Measurements from ENCODE around the gene TXNIP.
A peak's percentile ranks its signal among the peaks of the same experiment; 100 is the strongest.
"Not testable (repeated sequence)": the region's sequence is repeated elsewhere in the genome, so short reads cannot be mapped to it uniquely, and the experiment has no call there.

The TXNIP gene, protein sequence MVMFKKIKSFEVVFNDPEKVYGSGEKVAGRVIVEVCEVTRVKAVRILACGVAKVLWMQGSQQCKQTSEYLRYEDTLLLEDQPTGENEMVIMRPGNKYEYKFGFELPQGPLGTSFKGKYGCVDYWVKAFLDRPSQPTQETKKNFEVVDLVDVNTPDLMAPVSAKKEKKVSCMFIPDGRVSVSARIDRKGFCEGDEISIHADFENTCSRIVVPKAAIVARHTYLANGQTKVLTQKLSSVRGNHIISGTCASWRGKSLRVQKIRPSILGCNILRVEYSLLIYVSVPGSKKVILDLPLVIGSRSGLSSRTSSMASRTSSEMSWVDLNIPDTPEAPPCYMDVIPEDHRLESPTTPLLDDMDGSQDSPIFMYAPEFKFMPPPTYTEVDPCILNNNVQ

DNA sequence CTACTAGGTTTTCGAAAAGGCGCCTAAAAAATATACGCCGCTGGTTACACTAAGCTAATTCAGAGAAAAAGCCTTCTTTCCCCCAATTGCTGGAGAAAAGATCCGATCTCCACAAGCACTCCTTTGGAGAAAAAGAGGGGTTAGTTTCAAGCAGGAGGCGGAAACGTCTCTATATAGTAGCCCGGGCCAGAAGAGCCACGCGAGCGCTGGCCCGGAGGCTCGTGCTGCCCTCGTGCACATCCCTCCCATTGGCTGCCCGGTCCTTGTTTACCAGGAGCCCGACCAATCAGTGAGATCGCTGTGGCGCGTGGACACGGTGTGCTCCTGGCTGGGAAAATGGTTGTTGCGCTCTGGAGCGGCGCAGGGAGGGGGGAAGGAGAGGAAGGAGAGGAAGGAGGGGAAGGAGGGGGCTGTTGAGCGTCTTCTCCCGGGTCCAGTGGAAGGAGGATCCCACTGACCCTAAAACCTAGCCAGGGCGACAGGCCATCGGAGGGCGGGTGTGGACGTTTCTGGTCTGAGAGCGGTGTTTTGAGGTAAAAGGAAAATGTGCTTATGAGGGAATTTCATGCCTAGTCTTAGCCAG is at the start of gene TXNIP:
Gene TXNIP, minus strand, starts transcription at position 147 of the 583 bp plus-strand sequence. CDS start 313 bp downstream, outside the sequence.
- peak; percentile 87 for DNase-seq (ENCODE audit: low read depth, low spot score)

DNA sequence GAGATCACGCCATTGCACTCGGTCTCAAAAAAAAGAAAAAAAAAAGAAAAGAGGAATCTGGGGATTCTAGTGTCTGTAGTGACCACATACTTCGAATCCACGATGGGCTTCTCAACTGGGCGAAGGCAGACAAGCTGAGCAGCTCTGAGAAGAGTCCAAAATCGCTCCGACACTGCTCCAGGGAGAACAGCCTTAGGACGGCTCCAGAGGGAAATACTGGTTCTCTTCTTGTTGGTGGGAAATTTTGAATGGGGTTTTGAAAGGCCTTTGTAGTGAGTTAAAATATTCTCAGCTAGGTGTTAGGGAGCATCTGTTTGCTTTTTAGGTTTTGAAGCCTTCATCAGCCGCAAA is 43.4 kb upstream of the TXNIP start:
- DNase-seq (ENCODE audit: low read depth, low spot score), result no peak

DNA sequence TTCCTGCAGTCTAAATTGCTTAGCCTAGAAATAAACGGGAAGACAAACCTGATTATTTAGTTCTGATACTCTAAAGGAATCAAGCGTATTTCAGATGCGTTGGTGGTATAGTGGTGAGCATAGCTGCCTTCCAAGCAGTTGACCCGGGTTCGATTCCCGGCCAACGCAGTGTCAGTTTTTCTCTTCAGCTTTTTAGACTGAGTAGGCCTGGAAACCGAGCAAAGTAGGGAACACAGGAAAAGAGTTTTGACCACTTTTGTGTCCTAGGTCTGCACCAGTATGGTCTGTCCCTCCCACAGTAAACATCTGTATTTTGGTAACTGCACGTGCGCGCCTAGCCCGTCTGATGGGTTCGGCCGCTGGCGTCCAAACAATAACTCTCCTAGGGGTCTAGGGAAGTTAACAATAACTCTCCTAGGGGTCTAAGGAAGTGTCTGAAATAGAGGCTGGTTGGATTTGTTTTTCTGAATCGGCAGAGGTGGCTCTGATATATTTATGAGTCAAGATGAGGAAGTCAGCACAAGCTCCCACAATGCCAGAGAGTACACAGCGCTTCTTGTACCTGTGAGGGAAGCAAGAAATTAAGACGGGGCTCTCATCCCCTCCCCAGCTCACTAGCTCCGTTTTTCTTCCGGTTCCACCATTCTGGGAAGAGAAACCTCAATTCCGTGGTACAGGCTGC is 40.7 kb upstream of the TXNIP start:
- DNase-seq (ENCODE audit: low read depth, low spot score), result peak; percentile 47

DNA sequence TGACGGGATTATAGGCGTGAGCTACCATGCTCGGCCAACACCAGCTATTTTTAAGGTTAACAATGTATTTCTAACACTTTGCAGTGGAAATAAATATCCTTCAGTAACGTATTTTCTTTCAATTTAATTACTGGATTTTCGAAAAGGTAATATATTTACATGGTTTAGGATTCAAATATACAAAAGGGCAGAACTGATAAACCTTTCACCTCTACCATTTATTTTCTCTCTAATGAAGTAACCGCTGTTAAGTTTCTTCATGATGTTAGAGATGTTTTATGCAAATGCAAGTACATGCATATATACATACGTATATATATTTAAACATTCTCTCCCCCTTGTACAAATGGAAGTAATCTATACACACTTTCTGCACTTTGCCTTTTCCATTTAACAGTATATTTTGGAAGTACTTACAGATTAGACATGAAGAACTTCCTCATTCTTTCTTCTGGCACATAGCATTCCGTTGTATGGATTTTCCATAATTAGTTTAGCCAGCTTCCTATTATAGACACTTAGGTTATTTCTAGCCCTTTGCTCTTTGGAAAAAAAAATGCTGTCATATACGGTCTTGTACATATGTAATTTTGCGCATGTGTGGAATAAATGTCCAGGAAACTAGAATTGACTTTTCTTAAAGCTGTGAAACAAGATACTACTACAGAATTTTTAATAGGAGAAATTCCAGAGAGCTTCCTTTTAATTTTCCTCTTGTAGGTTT is 40.0 kb upstream of the TXNIP start:
- no peak for DNase-seq (ENCODE audit: low read depth, low spot score)

DNA sequence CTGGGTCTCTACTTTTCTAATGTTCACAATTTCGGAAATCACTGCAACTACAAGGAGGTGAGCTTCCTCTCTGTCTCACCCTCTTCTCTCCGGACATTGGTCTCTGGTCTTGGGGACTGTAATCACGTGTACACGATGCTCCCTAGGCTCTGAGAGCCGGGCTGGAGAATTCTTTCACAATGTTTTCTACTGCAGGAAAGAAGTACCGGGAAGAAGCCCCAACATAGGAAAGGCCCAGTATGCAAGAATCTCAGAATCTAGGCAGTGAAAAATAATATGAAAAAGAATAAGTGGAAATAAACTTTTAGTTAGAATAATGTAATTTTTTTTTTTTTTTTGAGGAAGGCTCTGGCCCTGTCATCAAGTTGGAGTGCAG is 38.7 kb upstream of the TXNIP start:
- DNase-seq (ENCODE audit: low read depth, low spot score), result no peak

DNA sequence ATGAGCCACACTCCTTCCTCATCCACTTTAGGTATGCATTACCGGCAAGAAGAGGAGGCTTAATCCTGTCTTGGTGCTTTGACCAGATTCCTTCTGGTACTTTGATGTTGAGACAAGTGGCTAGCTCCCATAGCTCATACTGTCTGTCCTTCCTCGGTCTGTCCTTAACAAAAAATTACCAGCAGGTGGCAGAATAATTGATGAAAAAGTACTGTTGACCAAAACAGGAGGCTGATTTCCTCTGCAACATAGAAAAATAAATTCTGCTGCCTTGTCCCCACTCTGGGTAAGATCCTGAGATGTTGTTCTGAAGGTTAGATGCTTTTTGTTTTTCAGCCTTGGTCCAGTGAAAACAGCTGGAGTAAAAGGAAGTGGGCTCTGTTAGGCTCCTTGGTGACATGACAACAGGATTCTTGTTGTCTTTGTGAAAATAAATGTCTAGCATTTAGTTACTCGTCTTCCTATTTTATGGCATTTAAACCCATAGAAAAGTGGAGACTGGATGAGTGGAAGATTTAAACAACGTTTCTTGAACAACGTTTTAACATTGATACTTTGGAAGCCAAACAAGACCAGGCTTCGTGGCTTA is 36.3 kb upstream of the TXNIP start:
- no peak for DNase-seq (ENCODE audit: low read depth, low spot score)

DNA sequence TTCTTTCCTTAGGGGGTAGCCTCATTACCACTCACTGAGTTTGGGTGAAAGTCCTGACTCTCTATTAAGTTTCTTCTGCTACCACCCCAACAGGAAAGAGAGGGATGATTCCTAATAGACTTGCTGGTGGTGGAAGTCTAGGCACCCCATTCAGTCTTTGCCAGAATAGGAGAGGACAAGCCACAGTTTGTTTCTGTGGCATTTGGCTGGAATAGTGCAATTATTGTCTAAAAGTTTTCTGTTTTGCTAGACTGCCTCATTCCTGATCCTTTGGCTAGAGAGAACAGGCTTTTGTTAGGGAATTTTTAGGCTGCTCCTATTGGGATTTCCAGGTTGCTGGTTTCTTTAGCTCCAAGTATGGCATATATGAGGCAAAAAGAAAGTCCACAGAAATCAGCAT is 35.1 kb upstream of the TXNIP start:
- DNase-seq (ENCODE audit: low read depth, low spot score), result no peak

DNA sequence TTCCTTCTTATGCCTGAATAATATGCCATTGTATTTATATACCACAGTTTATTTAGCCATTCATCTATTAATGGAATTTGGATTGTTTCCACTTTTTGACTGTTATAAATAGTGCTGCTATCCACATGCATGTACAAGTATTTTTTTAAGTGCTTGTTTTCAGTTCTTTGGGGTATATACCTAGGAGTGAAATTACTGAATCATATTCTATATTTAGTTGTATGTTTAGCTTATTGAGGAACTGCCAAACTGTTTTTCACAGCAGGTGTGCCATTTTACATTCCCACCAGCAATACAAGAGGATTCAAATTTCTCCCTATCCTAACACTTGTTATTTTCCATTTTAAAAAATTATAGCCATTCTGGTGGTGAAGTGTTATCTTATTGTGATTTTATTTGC is 32.7 kb upstream of the TXNIP start:
- no peak for DNase-seq (ENCODE audit: low read depth, low spot score)

DNA sequence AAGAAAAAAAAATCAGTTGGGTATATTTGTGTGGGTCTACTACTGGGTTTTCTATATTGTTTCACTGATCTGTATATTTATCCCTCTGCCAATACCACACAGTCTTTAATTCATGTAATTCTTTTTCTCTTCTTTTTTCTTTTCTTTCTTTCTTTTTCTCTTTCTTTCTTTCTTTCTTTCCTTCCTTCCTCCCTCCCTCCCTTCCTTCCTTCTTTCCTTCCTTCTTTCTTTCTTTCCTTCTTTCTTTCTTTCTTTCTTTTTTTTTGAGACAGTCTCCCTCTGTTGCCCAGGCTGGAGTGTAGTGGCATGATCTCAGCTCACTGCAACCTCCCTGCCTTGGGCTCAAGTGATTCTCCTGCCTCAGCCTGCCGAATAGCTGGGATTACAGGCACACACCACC is 30.3 kb upstream of the TXNIP start:
- not testable (repeated sequence) for DNase-seq (ENCODE audit: low read depth, low spot score)

DNA sequence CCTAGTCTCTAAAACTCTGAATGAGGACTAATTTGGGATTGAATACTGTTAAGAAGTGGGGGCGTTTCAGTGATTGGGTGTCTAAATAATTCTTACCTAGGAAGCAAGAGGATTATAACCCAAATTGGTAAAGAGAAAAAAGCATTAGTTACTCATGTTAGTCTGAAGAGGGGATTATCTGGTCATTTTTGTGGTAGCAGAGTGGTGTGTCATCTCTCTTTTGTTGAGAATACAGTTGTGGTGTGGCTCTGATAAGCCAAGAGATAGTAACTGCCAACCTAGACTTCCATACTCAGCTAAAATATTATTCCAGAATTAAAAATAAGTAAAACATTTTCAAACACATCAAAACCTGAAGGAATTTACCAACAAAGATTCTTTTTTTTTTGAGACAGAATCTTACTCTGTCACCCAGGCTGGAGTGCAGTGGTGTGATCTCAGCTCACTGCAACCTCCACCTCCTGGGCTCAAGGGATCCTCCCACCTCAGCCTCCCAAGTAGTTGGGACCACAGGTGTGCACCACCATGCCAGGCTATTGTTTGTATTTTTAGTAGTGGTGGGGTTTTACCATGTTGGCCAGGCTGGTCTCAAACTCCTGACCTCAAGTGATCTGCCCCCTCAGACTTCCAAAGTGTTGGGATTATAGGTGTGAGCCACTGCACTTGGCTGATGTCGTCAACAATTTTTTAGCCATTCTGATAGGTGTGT is 29.6 kb upstream of the TXNIP start:
- not testable (repeated sequence) for DNase-seq (ENCODE audit: low read depth, low spot score)

DNA sequence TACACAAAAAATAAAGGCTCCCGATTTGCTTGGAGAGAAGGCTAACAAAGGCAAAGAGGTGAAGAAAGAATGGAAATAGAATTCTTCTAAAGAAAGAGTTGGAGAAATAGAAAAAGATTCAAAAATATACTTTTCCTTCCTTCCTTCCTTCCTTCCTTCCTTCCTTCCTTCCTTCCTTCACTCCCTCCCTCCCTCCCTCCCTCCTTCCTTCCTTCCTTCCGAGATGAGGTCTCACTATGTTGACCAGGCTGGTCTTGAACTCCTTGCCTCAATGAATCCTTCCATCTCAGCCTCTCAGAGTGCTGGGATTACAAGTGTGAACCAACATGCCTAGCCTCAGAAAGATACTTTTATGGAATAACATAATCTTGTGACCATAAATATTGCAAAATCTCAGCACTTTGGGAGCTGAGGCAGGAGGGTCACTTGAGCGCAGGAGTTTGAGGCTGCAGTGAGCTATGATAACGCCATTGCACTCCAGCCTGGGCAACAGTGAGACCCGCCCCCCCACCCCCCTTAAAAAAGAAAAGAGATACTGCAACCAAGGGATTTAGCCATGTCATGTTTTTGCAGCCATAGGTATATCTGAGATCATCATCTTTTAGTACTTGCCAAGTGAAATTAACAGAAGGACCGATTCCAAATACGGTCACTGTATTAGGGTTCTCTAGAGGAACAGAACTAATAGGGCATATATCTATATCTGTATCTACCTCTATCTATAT is 26.2 kb upstream of the TXNIP start:
- no peak for DNase-seq (ENCODE audit: low read depth, low spot score)

DNA sequence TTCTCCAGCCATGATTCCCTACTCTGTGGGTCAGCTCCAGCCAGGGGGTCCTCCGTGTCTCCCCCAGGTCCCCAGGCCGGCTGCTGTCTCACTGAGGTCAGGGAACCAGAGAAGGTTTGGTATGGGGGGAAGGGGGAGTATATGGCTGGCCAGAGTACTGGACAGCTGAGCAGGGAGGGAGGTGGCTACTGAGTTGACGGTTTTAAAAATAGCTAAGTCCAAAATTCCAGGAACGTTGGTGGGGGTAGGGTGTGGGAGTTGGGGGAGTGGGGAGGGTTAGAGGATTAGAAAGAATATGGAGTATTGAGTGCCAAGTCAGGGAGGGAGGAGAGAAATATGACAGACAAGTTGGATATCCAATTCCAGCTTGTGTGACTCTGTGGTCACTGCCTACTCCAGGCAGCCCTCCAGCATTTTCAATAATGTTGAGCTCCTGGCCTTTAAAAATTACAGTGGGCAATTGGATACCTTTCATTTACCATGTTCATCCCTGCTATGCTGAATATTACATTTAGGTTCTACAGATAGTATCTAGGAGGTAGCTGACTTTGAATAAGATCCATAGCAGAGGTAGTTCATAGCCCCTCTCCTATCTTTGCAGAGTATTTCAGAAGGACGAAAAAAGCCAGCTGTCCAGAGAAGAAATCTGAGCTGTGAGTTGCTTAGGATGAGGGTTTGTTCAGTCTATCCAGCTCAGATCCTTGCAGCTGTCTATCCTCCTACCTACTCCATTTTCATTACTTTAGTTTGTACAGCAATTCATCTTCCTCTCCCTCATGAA is 25.4 kb upstream of the TXNIP start, which contains the start of gene HJV:
Gene HJV, minus strand, starts transcription at position 114 of the 781 bp plus-strand sequence. CDS start 1,504 bp downstream, outside the sequence.
- no peak for DNase-seq (ENCODE audit: low read depth, low spot score)

DNA sequence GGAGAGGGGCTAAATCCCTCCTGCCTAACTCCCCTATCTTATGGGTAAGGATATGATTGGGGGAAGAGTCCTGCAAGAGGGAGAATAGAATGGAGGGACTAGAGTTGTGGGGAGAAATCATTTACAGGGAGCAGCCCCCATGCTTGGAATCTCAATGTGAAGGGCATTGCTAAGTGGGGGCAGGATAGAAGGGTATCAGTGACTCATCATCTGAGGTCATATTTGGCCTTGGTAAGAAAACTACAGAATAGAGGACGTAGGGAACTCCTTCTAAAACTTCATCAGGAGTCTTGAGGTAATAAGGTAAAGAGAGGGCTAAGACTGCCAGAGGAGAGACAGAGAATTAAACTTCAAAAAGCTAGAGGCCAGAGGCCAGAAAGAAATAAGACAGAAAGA is 24.7 kb upstream of the TXNIP start:
- no peak for DNase-seq (ENCODE audit: low read depth, low spot score)

DNA sequence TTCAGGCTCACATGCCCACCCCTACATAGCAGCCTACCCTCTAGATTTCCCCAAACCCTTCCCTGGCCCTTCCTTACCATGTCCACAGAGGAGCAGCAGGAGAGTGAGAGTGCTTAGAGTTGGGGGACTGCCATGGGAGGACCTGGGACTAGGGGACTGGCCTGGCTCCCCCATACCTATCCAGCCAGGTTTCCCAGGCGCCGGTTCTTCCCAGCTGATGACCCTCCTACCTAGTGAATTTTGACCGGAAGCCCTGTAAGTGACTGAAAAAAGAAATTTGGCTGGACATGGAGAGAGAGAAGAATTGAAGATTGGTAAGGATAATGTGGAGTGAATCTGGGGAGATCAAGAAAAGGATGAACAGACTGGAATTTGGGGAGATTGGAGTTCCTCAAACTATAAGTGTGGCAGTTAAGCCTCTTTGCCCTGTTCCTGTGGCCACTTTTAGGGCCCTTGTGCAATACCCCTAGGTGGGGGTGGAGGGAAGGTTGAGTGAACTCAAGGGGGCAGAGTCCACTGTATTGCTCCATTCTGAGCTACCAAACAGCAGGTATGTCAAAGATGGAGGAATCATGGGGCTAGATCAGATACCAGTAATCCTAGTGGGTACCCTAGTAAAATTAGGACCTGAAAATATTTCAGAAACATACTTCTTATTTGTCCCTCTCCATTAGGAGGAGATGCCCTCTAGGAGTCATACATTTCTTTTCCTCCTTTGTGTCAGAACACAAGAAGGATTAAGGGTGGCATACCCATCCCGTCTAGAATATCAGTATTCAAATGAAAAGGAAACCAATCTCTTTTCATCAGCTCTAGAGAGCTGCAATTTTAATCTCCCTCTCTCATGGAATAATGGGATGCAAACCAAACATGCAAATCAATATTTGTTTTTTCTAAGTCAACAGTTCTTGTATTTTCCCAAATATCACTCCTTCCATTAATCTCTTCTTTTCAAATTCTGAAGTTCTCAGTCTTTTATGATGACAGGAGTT is 24.0 kb upstream of the TXNIP start:
- DNase-seq (ENCODE audit: low read depth, low spot score), result no peak

DNA sequence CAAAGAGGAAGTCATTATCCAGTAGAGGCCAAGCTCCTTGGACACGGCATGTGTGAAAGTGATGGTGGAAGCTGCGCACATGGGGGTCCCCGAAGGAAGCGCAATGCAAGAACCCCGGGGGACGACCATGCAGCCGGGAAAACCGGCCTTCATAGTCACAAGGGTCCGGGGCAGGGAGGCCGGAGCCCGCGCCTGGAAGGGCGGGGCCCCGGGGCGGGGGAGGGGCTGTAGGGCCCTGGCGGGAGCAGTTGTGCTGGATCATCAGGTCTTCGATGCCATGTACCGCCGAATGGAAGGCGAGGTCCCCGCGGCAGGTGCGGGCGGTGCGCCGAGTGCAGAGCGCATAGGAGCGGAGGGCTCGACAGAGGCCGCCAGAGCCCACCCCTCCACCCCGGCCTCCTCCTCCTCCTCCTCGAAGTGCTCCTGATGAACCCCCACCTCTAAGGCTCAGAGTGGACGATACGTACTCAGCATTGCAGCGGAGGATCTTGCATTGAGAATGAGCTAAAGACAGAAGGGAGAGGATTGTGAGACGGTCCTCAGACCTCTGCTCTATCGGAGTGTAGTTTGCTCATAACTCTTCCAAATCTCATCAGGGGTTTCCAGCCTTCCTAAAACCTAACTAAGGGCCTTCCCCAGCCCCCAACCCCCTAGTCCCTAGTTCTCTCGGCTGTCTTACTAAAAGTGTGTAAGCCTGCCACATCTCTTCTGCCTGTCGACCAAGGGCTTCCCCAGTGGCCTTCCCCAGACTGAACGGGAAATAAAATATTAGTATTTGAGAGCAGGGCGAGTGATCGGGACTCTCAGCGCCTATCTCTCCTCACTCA is 23.1 kb upstream of the TXNIP start:
- no peak for DNase-seq (ENCODE audit: low read depth, low spot score)

DNA sequence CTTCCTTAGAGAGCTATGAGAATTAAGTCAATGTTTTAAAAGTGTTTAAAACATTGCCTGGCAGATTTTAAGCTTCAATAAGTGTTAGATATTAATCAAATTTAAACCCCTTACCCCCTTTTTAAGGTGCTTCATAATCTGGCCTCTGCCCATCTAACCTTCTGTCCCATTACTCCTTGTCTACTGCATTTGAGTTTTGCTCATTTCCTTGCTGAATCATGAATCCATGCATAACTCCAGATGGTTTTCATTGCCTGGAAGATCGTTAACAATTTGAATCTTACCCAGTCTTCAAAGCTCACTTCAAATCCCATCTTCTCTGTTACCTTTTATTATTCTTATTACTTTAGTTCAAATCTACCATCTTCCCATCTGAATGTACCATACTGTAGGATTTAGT is 20.5 kb upstream of the TXNIP start:
- DNase-seq (ENCODE audit: low read depth, low spot score), result no peak

DNA sequence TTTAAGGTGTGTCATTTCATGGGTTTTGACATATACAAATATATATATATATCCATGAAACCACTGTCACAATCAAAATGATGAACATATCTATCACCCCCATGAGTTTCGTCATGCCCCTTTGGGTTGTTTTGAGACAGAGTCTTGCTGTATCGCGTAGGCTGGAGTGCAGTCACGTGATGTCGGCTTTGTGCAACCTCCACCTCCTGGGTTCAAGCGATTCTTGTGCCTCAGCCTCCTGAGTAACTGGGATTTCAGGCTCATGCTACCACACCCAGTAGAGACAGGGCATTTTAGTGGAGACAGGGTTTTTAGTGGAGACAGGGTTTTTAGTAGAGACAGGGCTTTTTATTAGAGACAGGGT is 17.2 kb upstream of the TXNIP start:
- DNase-seq (ENCODE audit: low read depth, low spot score), result no peak
